IMR-90 (cell line): ENCODE measurements around the gene MZF1. TPM values are rescaled to one million over a fixed set of nuclear protein-coding genes. Genes with fewer than 3 reads are reported as not detected.

Experiments used
- ATAC-seq: fragments of 200-7000 bp; cut with Tn5 transposase; 2 replicates; pipeline ENCODE4 v1.9.1; 2020; ENCODE audit warnings: low read depth, mild to moderate bottlenecking, moderate library complexity
- BruUV-seq: library from RNA; stranded (reverse); fragments of 400-500 nt; replicated peaks from 2 replicates; lab custom pipeline; 2021; lab: Mats Ljungman, UMichigan
- CTCF ChIA-PET: fragments of 300-600 bp; formaldehyde crosslinking; extraction: SDS; loops from one replicate; lab custom pipeline; 2021; ENCODE audit warnings: antibody characterized with exemption; lab: Yijun Ruan, JAX
- POLR2A ChIA-PET: fragments of 300-600 bp; sonication (Branson Sonifier 250); formaldehyde crosslinking; loops from one replicate; lab custom pipeline; 2022; ENCODE audit warnings: antibody characterized with exemption; ENCODE audit not compliant: unreplicated experiment; lab: Charles Lee
- DNase-seq: peaks from one replicate; pipeline ENCODE4 v3.0.0; 2013
- H2AFZ ChIP-seq: replicated peaks from 2 replicates; pipeline ENCODE3; 2013; ENCODE audit warnings: low read length, mild to moderate bottlenecking; ENCODE audit not compliant: poor library complexity
- H2AK5ac ChIP-seq: 2 replicates; pipeline ENCODE4 v1.6.1; 2013; ENCODE audit warnings: low read depth, low read length, inconsistent platforms
- H2AK9ac ChIP-seq: replicated peaks from 2 replicates; pipeline ENCODE3; 2013; ENCODE audit warnings: mild to moderate bottlenecking, low read depth, low read length, moderate library complexity; ENCODE audit not compliant: poor library complexity
- H2BK120ac ChIP-seq: 2 replicates; pipeline ENCODE4 v1.6.1; 2013; ENCODE audit warnings: low read depth, low read length, inconsistent platforms
- H2BK15ac ChIP-seq: 3 replicates; pipeline ENCODE4 v1.6.1; 2013; ENCODE audit warnings: low read depth, low read length, inconsistent platforms
- H2BK20ac ChIP-seq: 2 replicates; pipeline ENCODE4 v1.6.1; 2013; ENCODE audit warnings: low read depth, mild to moderate bottlenecking, inconsistent platforms, low read length, moderate library complexity
- H2BK5ac ChIP-seq: 2 replicates; pipeline ENCODE4 v1.6.1; 2013; ENCODE audit warnings: mild to moderate bottlenecking, low read depth, low read length, inconsistent platforms; ENCODE audit not compliant: poor library complexity, severe bottlenecking
- H3K14ac ChIP-seq: replicated peaks from 2 replicates; pipeline ENCODE4 v1.6.1; 2013; ENCODE audit warnings: low read depth, low read length, inconsistent platforms
- H3K18ac ChIP-seq: 2 replicates; pipeline ENCODE4 v1.6.1; 2013; ENCODE audit warnings: low read depth, low read length, control low read depth
- H3K23ac ChIP-seq: 2 replicates; pipeline ENCODE4 v1.6.1; 2013; ENCODE audit warnings: low read depth, low read length, inconsistent platforms
- H3K27ac ChIP-seq: 2 replicates; pipeline ENCODE4 v1.5.1; 2013; ENCODE audit warnings: mild to moderate bottlenecking, control low read depth, low read length; ENCODE audit not compliant: insufficient read depth
- H3K27me3 ChIP-seq: 2 replicates; pipeline ENCODE4 v1.6.1; 2013; ENCODE audit warnings: low read length; ENCODE audit not compliant: control insufficient read depth, insufficient read depth
- H3K36me3 ChIP-seq: 2 replicates; pipeline ENCODE4 v1.6.1; 2013; ENCODE audit warnings: low read length, mixed read lengths; ENCODE audit not compliant: control insufficient read depth, insufficient read depth
- H3K4ac ChIP-seq: 2 replicates; pipeline ENCODE4 v1.6.1; 2013; ENCODE audit warnings: low read depth, low read length, inconsistent platforms
- H3K4me1 ChIP-seq: 2 replicates; pipeline ENCODE4 v1.6.1; 2013; ENCODE audit warnings: low read length, mixed read lengths; ENCODE audit not compliant: control insufficient read depth, insufficient read depth
- H3K4me2 ChIP-seq: 2 replicates; pipeline ENCODE4 v1.6.1; 2013; ENCODE audit warnings: low read depth, mild to moderate bottlenecking, control low read depth, low read length, moderate library complexity
- H3K4me3 ChIP-seq: 2 replicates; pipeline ENCODE4 v1.5.1; 2013; ENCODE audit warnings: low read depth, mild to moderate bottlenecking, control low read depth, low read length, moderate library complexity; ENCODE audit not compliant: insufficient read depth
- H3K56ac ChIP-seq: 2 replicates; pipeline ENCODE4 v1.6.1; 2013; ENCODE audit warnings: low read length, inconsistent platforms; ENCODE audit not compliant: insufficient read depth; ENCODE audit errors: extremely low read depth
- H3K79me1 ChIP-seq, 2 experiments: 2 replicates each; pipeline ENCODE4 v1.6.1; 2013; ENCODE audit warnings: low read length in 2 of 2, inconsistent platforms in 1 of 2, low read depth in 1 of 2
- H3K9ac ChIP-seq: 2 replicates; pipeline ENCODE4 v1.6.1; 2013; ENCODE audit warnings: low read depth, low read length, control low read depth
- H3K9me1 ChIP-seq: 2 replicates; pipeline ENCODE4 v1.6.1; 2013; ENCODE audit warnings: low read length, inconsistent platforms; ENCODE audit not compliant: insufficient read depth
- H3K9me3 ChIP-seq: 2 replicates; pipeline ENCODE4 v1.6.1; 2013; ENCODE audit warnings: low read length; ENCODE audit not compliant: control insufficient read depth, insufficient read depth
- H4K20me1 ChIP-seq: 2 replicates; pipeline ENCODE4 v1.6.1; 2013; ENCODE audit warnings: low read length, inconsistent platforms; ENCODE audit not compliant: insufficient read depth
- H4K5ac ChIP-seq: 2 replicates; pipeline ENCODE4 v1.6.1; 2013; ENCODE audit warnings: mild to moderate bottlenecking, low read depth, low read length, control low read depth
- H4K8ac ChIP-seq, 2 experiments: 2 replicates each; pipeline ENCODE4 v1.6.1; 2013; ENCODE audit warnings: low read depth in 2 of 2, low read length in 2 of 2, control low read depth in 1 of 2, inconsistent platforms in 1 of 2
- H4K91ac ChIP-seq: 2 replicates; pipeline ENCODE4 v1.6.1; 2013; ENCODE audit warnings: low read depth, low read length, inconsistent platforms; ENCODE audit not compliant: insufficient read depth
- BHLHE40 ChIP-seq: fragments of 150-350 bp; IDR thresholded peaks from 2 replicates; pipeline ENCODE4 v1.6.1; 2016; ENCODE audit warnings: mild to moderate bottlenecking, low read depth, low read length
- CHD1 ChIP-seq: IDR thresholded peaks from 2 replicates; pipeline ENCODE4 v1.6.1; 2012; ENCODE audit warnings: low read depth, low read length, improper control_type of control experiment
- FOS ChIP-seq: fragments of 150-350 bp; IDR thresholded peaks from 2 replicates; pipeline ENCODE4 v1.6.1; 2016; ENCODE audit warnings: low read depth, low read length
- MAFK ChIP-seq: IDR thresholded peaks from 2 replicates; pipeline ENCODE4 v1.6.1; 2012; ENCODE audit warnings: low read depth, low read length, improper control_type of control experiment
- MAZ ChIP-seq: IDR thresholded peaks from 2 replicates; pipeline ENCODE4 v1.6.1; 2012; ENCODE audit warnings: low read depth, mild to moderate bottlenecking, low read length, improper control_type of control experiment, moderate library complexity, borderline replicate concordance
- MXI1 ChIP-seq: IDR thresholded peaks from 2 replicates; pipeline ENCODE4 v1.6.1; 2012; ENCODE audit warnings: low read depth, mild to moderate bottlenecking, low read length, moderate library complexity, borderline replicate concordance
- POLR2A ChIP-seq: IDR thresholded peaks from 2 replicates; pipeline ENCODE4 v1.6.1; 2012; ENCODE audit warnings: mild to moderate bottlenecking, low read depth, low read length
- RAD21 ChIP-seq: IDR thresholded peaks from 2 replicates; pipeline ENCODE4 v1.6.1; 2012; ENCODE audit warnings: low read length, improper control_type of control experiment
- RCOR1 ChIP-seq: IDR thresholded peaks from 2 replicates; pipeline ENCODE4 v1.6.1; 2012; ENCODE audit warnings: mild to moderate bottlenecking, low read length, improper control_type of control experiment; ENCODE audit not compliant: insufficient replicate concordance
- RFX5 ChIP-seq: IDR thresholded peaks from 2 replicates; pipeline ENCODE4 v1.8.0; 2012; ENCODE audit warnings: low read depth, mild to moderate bottlenecking, low read length, moderate library complexity
- SMC3 ChIP-seq: fragments of 150-350 bp; IDR thresholded peaks from 2 replicates; pipeline ENCODE4 v1.6.1; 2016; ENCODE audit warnings: low read depth, mild to moderate bottlenecking, antibody characterized with exemption, low read length, moderate library complexity
- WGBS, 2 experiments: methylation state at CpG; one replicate each; pipeline versions ENCODE4 v1.1.5 to v1.1.7; 2013; ENCODE audit warnings: missing lambda C conversion rate in 2 of 2; ENCODE audit not compliant: insufficient read length in 1 of 2; ENCODE audit errors: extremely low coverage in 2 of 2; 5-methylcytosine and 5-hydroxymethylcytosine counted together
- dilution Hi-C: fragments of 300-500 bp; cut with HindIII; formaldehyde crosslinking; loops from one replicate; pipeline ENCODE4 v1.14.3; 2018; ENCODE audit warnings: low sequenced_read_pairs; ENCODE audit not compliant: unreplicated experiment
- in situ Hi-C: fragments of 300-500 bp; cut with MboI; formaldehyde crosslinking; loops from 3 replicates; pipeline ENCODE4 v1.14.3; 2019; ENCODE audit warnings: low sequenced_read_pairs, inconsistent platforms, mixed read lengths
- intact Hi-C: fragments of 100-400 bp; cut with micrococcal nuclease; formaldehyde crosslinking; loops from 2 replicates; pipeline ENCODE4 v1.10.0; 2022
- polyA plus RNA-seq, 3 experiments: library from polyadenylated mRNA; depleted of rRNA; stranded (reverse); fragments of >200 nt; gene quantifications; 2 replicates each; pipeline ENCODE4 v1.2.3, GENCODE V29; 2012; ENCODE audit warnings: low replicate concordance in 1 of 3
- total RNA-seq: library from RNA; depleted of rRNA; stranded (reverse); fragments of >200 nt; gene quantifications from 2 replicates; pipeline ENCODE4 v1.2.3, GENCODE V29; 2012
- TF ChIP-seq, protein P1 (sequence below): fragments of 150-350 bp; IDR thresholded peaks from 2 replicates; pipeline ENCODE4 v1.6.1; 2017; ENCODE audit warnings: mild to moderate bottlenecking, antibody characterized with exemption, low read length, low read depth
- TF ChIP-seq, protein P2 (sequence below): fragments of 150-350 bp; IDR thresholded peaks from 2 replicates; pipeline ENCODE4 v1.6.1; 2016; ENCODE audit warnings: low read depth, mild to moderate bottlenecking, low read length, moderate library complexity, borderline replicate concordance

Gene MZF1
- total and polyA plus RNA-seq, 2 of the 4 experiments (the other 2 are of a cell fraction) = 3.4 to 15.0 TPM

DNA sequence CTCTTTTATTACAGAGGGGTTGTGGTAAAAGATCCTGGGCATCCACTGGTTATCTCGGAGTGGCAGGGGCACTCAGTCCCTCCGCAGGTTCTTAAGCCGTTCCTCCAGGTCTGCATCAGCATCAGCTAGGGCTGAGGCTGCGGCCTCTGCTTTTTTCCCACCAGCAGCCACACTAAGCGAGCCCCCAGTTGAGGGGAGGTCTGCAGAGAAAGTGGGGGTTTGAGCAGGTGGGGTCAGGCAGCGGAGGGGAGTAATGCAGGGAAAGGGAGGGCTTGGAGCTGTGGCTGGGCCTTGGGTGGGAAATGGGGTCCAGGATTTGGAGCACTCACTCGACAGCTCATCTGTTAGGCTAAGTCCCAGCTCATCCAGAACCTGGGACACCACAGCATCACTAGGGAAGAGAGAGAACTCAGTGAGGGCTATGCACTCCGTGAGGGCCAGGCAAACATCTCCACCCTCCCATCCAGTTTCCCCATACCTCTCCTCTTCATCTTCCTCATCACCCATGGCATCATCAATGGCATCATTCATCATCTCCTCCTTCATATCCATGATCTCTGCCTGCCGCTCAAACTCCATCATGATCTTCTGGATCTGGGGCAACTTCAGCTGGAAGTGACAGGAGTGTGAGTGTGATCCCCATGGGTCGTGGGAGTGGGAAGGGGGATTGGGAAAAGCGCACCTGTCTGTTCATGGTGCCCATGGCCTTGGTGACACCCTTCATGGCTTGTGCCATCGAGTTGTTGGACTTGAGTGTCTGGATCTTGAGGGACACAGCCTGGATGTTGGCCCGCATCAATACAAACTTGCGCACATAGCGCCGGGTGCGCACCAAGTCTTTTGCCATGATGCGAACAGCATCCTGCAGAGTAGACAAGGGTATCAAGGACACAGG is 21.3 kb downstream of the MZF1 start (continued):
- no peak for TF ChIP-seq RAD21

DNA sequence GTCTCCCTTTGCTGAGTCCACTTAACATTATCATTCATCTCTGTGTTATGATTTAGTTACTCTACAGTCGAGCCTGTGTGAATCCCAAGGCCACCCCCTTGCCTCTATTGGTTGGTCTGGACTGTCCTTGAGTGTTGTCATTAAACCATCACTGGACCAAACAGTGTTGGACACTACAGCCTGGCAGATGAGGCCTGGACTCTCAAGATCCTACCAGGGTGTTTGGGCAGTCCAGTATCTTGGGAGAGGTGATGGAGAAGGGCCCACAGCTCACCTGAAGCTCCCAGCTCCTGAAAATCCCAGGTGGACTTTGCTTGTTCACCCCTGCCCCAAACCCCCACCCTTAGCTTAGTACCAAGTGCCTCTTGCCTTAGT is 22.0 kb downstream of the MZF1 start:
- Histone ChIP-seq H4K20me1 (peaks cover 57% of the 10 kb centered on the region), H2AFZ (no peak overlapping the region), H2BK20ac (no peak overlapping the region), H3K4me3 (no peak overlapping the region), H2AK9ac (no peak overlapping the region), H3K4ac (no peak overlapping the region), H3K27me3 (no peaks in the 10 kb centered on the region), H2BK120ac (no peak overlapping the region), H3K36me3 (peaks cover 66% of the 10 kb centered on the region), H3K23ac (no peak overlapping the region), H3K4me1 (peaks cover 17% of the 10 kb centered on the region), H2AK5ac (no peak overlapping the region), H3K4me2 (no peak overlapping the region), H3K14ac (no peak overlapping the region), H3K56ac (no peak overlapping the region), H3K9me3 (no peaks in the 10 kb centered on the region), H3K9me1 (peaks cover 26% of the 10 kb centered on the region), H3K9ac (no peak overlapping the region), H4K8ac (no peak overlapping the region), H3K79me1 (peaks cover 27 to 85% of the 10 kb centered on the region in 2 experiments), H4K5ac (no peak overlapping the region), H2BK5ac (no peak overlapping the region), H3K27ac (no peak overlapping the region), H2BK15ac (no peak overlapping the region), H4K91ac (no peak overlapping the region), H3K18ac (no peak overlapping the region)
- dilution Hi-C loops = no loop called here
- DNase-seq = no peak
- in situ Hi-C loops = no loop called here
- no peak for ATAC-seq
- intact Hi-C loops = no loop called here
- ChIA-PET POLR2A (no interaction called here), CTCF (no interaction called here)
- WGBS, 2 experiments = no CpG with 5 or more reads among the region's 1 CpG
- BruUV-seq = no TSS peak
- TF ChIP-seq BHLHE40 = no peak
- no peak for TF ChIP-seq POLR2A
- TF ChIP-seq SMC3 = no peak
- no peak for TF ChIP-seq MAFK
- TF ChIP-seq, protein P1, sequence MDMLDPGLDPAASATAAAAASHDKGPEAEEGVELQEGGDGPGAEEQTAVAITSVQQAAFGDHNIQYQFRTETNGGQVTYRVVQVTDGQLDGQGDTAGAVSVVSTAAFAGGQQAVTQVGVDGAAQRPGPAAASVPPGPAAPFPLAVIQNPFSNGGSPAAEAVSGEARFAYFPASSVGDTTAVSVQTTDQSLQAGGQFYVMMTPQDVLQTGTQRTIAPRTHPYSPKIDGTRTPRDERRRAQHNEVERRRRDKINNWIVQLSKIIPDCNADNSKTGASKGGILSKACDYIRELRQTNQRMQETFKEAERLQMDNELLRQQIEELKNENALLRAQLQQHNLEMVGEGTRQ = no peak
- no peak for TF ChIP-seq CHD1
- TF ChIP-seq RFX5 = no peak
- no peak for TF ChIP-seq FOS
- TF ChIP-seq MAZ = no peak
- no peak for TF ChIP-seq RCOR1
- TF ChIP-seq, protein P2, sequence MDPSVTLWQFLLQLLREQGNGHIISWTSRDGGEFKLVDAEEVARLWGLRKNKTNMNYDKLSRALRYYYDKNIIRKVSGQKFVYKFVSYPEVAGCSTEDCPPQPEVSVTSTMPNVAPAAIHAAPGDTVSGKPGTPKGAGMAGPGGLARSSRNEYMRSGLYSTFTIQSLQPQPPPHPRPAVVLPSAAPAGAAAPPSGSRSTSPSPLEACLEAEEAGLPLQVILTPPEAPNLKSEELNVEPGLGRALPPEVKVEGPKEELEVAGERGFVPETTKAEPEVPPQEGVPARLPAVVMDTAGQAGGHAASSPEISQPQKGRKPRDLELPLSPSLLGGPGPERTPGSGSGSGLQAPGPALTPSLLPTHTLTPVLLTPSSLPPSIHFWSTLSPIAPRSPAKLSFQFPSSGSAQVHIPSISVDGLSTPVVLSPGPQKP = no peak
- TF ChIP-seq MXI1 = no peak
